ENCODE results near the gene RPL36. TPM values are rescaled to one million over a fixed set of nuclear protein-coding genes. Genes with fewer than 3 reads are reported as not detected.

Gene RPL36
- total and polyA plus RNA-seq, 12 donors = 270 to 1,152 (median 362) TPM

GRCh38 chr19:5651361-5651760 lies 38.7 kb upstream of the RPL36 start:
- 93 to 95% methylated on average over 5 of the region's 5 CpGs for WGBS, 2 donors
- H3K4me3 ChIP-seq = no peak overlapping the region
- peaks cover 9 to 93% (median 86%) of the 10 kb centered on the region in 9 donors for H3K36me3 ChIP-seq
- ATAC-seq (no peak), DNase-seq (no peak)
- no peak overlapping the region for H3K27ac ChIP-seq
- no peaks in the 10 kb centered on the region for H3K9me3 ChIP-seq
- no peaks in the 10 kb centered on the region for H3K4me1 ChIP-seq
- TF ChIP-seq CTCF (IDR thresholded peaks at IDR 0.05) = no peak
- H3K27me3 ChIP-seq = no peaks in the 10 kb centered on the region
- intact Hi-C loops (cut with DNase I) = no loop called here

GRCh38 chr19:5652261-5652660 lies 37.8 kb upstream of the RPL36 start:
- Histone ChIP-seq H3K4me1 (no peaks in the 10 kb centered on the region), H3K27ac (no peak overlapping the region), H3K4me3 (no peak overlapping the region), H3K9me3 (no peaks in the 10 kb centered on the region), H3K36me3 (peaks cover 9 to 93% (median 86%) of the 10 kb centered on the region in 9 donors), H3K27me3 (no peaks in the 10 kb centered on the region)
- no peak for ATAC-seq
- DNase-seq = no peak
- intact Hi-C loops (cut with DNase I) = no loop called here
- 86 to 89% methylated on average over 10 of the region's 10 CpGs for WGBS, 2 donors
- no peak for TF ChIP-seq CTCF (IDR thresholded peaks at IDR 0.05)

DNA sequence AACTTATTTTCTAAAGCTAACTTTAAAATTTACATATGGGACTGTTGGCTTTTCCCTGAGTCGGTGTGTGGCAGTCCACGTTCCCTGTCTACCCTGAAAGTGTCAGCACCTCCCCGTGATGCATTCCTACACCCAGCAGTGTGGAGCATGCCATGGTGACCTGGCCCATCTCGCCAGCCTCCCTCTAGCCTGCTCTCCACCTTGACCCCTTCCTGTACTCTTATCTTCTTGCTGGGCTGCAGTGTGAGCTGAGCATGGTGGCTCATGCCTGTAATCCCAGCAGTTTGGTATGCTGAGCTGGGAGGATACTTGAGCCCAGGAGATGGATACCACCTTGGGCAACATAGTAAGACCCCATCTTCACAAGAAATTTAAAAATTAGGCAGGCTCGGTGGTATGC lies 35.2 kb upstream of the RPL36 start:
- DNase-seq = no peak
- intact Hi-C loops (cut with DNase I) = no loop called here
- Histone ChIP-seq H3K36me3 (peaks cover 4 to 100% (median 93%) of the 10 kb centered on the region in 9 donors), H3K4me1 (no peaks in the 10 kb centered on the region), H3K27ac (no peak overlapping the region), H3K9me3 (no peaks in the 10 kb centered on the region), H3K4me3 (no peak overlapping the region), H3K27me3 (no peaks in the 10 kb centered on the region)
- 57 to 73% methylated on average over 5 of the region's 5 CpGs for WGBS, 2 donors
- ATAC-seq = no peak
- no peak for TF ChIP-seq CTCF (IDR thresholded peaks at IDR 0.05)

DNA sequence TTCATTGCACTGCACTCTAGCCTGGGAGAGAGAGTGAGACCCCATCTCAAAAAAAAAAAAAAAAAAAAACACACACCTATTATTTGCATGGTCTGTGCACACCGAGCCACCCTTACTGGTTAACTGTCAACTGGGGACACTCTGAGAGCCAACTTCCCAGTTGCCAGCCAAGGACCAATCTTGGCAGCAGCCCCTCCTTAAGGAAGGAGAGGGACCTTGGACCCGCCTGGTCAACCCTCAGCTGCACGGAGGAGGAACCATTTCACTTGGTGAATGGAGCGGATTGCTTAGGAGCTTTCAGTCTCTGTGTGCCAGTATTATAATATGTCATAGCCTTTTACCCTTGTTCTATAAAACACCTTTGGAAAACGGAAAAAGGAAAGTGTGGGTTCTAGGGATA lies 34.7 kb upstream of the RPL36 start:
- intact Hi-C loops (cut with DNase I) = no loop called here
- TF ChIP-seq CTCF (IDR thresholded peaks at IDR 0.05) = no peak
- no peaks in the 10 kb centered on the region for H3K9me3 ChIP-seq
- 80 to 88% methylated on average over 5 of the region's 5 CpGs for WGBS, 2 donors
- H3K27ac ChIP-seq = no peak overlapping the region
- H3K36me3 ChIP-seq = peaks cover 0 to 100% (median 92%) of the 10 kb centered on the region in 9 donors
- no peak overlapping the region for H3K4me3 ChIP-seq
- H3K4me1 ChIP-seq = no peaks in the 10 kb centered on the region
- DNase-seq (no peak), ATAC-seq (no peak)
- no peaks in the 10 kb centered on the region for H3K27me3 ChIP-seq

Measured in heart right ventricle (tissue), 16 donors.